ENCODE measurements around the gene RFC1.
"Not testable (repeated sequence)": the region's sequence is repeated elsewhere in the genome, so short reads cannot be mapped to it uniquely, and the experiment has no call there.

The RFC1 gene

GRCh38 chr4:39390603-39391002 is 24.4 kb upstream of the RFC1 start:
- Histone ChIP-seq H3K27ac (ENCODE audit: low read depth, low read length) (no peak overlapping the region), H3K9me3 (ENCODE audit: control insufficient read depth in 5 of 5, low read length in 5 of 5) (no peaks in the 10 kb centered on the region), H3K27me3 (ENCODE audit: control insufficient read depth in 5 of 5, insufficient read depth in 4 of 5, low read length in 5 of 5) (no peaks in the 10 kb centered on the region), H3K36me3 (ENCODE audit: control insufficient read depth in 5 of 5, insufficient read depth in 5 of 5, low read length in 5 of 5) (no peaks in the 10 kb centered on the region), H3K9ac (ENCODE audit: low read length in 5 of 5) (no peak overlapping the region), H3K4me1 (ENCODE audit: control insufficient read depth in 5 of 5, insufficient read depth in 5 of 5, low read length in 5 of 5) (peaks cover 0 to 3% (median 0%) of the 10 kb centered on the region in 5 donors), H3K4me3 (ENCODE audit: low read depth in 1 of 5, low read length in 5 of 5) (peak overlapping the region in 2 of 5 donors; percentile 20 to 35)

- H3K9ac ChIP-seq (ENCODE audit: low read length in 5 of 5), result no peak overlapping the region
- no peaks in the 10 kb centered on the region for H3K27me3 ChIP-seq (ENCODE audit: control insufficient read depth in 5 of 5, insufficient read depth in 4 of 5, low read length in 5 of 5)
- no peak overlapping the region for H3K4me3 ChIP-seq (ENCODE audit: low read depth in 1 of 5, low read length in 5 of 5)
- no peaks in the 10 kb centered on the region for H3K4me1 ChIP-seq (ENCODE audit: control insufficient read depth in 5 of 5, insufficient read depth in 5 of 5, low read length in 5 of 5)
- H3K9me3 ChIP-seq (ENCODE audit: control insufficient read depth in 5 of 5, low read length in 5 of 5), result no peaks in the 10 kb centered on the region
- H3K36me3 ChIP-seq (ENCODE audit: control insufficient read depth in 5 of 5, insufficient read depth in 5 of 5, low read length in 5 of 5), result no peaks in the 10 kb centered on the region
- no peak overlapping the region for H3K27ac ChIP-seq (ENCODE audit: low read depth, low read length)
Observed at GRCh38 chr4:39384563-39384962, 18.4 kb upstream of the RFC1 start.

GRCh38 chr4:39383690-39384089 is 17.5 kb upstream of the RFC1 start:
- Histone ChIP-seq H3K9ac (ENCODE audit: low read length in 5 of 5) (no peak overlapping the region), H3K27ac (ENCODE audit: low read depth, low read length) (no peak overlapping the region), H3K36me3 (ENCODE audit: control insufficient read depth in 5 of 5, insufficient read depth in 5 of 5, low read length in 5 of 5) (no peaks in the 10 kb centered on the region), H3K4me1 (ENCODE audit: control insufficient read depth in 5 of 5, insufficient read depth in 5 of 5, low read length in 5 of 5) (no peaks in the 10 kb centered on the region), H3K4me3 (ENCODE audit: low read depth in 1 of 5, low read length in 5 of 5) (no peak overlapping the region), H3K27me3 (ENCODE audit: control insufficient read depth in 5 of 5, insufficient read depth in 4 of 5, low read length in 5 of 5) (no peaks in the 10 kb centered on the region), H3K9me3 (ENCODE audit: control insufficient read depth in 5 of 5, low read length in 5 of 5) (no peaks in the 10 kb centered on the region)

GRCh38 chr4:39375478-39375877 is 9.3 kb upstream of the RFC1 start:
- no peaks in the 10 kb centered on the region for H3K36me3 ChIP-seq (ENCODE audit: control insufficient read depth in 5 of 5, insufficient read depth in 5 of 5, low read length in 5 of 5)
- no peaks in the 10 kb centered on the region for H3K27me3 ChIP-seq (ENCODE audit: control insufficient read depth in 5 of 5, insufficient read depth in 4 of 5, low read length in 5 of 5)
- H3K27ac ChIP-seq (ENCODE audit: low read depth, low read length), result no peak overlapping the region
- H3K9ac ChIP-seq (ENCODE audit: low read length in 5 of 5), result no peak overlapping the region
- no peaks in the 10 kb centered on the region for H3K9me3 ChIP-seq (ENCODE audit: control insufficient read depth in 5 of 5, low read length in 5 of 5)
- H3K4me3 ChIP-seq (ENCODE audit: low read depth in 1 of 5, low read length in 5 of 5), result no peak overlapping the region
- peaks cover 0 to 8% (median 0%) of the 10 kb centered on the region in 5 donors for H3K4me1 ChIP-seq (ENCODE audit: control insufficient read depth in 5 of 5, insufficient read depth in 5 of 5, low read length in 5 of 5)

- H3K4me1 ChIP-seq (ENCODE audit: control insufficient read depth in 5 of 5, insufficient read depth in 5 of 5, low read length in 5 of 5); H3K4me3 ChIP-seq (ENCODE audit: low read depth in 1 of 5, low read length in 5 of 5); H3K9me3 ChIP-seq (ENCODE audit: control insufficient read depth in 5 of 5, low read length in 5 of 5); H3K36me3 ChIP-seq (ENCODE audit: control insufficient read depth in 5 of 5, insufficient read depth in 5 of 5, low read length in 5 of 5); H3K9ac ChIP-seq (ENCODE audit: low read length in 5 of 5); H3K27me3 ChIP-seq (ENCODE audit: control insufficient read depth in 5 of 5, insufficient read depth in 4 of 5, low read length in 5 of 5); H3K27ac ChIP-seq (ENCODE audit: low read depth, low read length): not testable (repeated sequence)
Observed at GRCh38 chr4:39371209-39371608, 5.0 kb upstream of the RFC1 start.

- no peaks in the 10 kb centered on the region for H3K36me3 ChIP-seq (ENCODE audit: control insufficient read depth in 5 of 5, insufficient read depth in 5 of 5, low read length in 5 of 5)
- no peak overlapping the region for H3K4me3 ChIP-seq (ENCODE audit: low read depth in 1 of 5, low read length in 5 of 5)
- H3K27ac ChIP-seq (ENCODE audit: low read depth, low read length), result no peak overlapping the region
- no peaks in the 10 kb centered on the region for H3K9me3 ChIP-seq (ENCODE audit: control insufficient read depth in 5 of 5, low read length in 5 of 5)
- H3K4me1 ChIP-seq (ENCODE audit: control insufficient read depth in 5 of 5, insufficient read depth in 5 of 5, low read length in 5 of 5), result peaks cover 2 to 22% (median 16%) of the 10 kb centered on the region in 5 donors
- no peak overlapping the region for H3K9ac ChIP-seq (ENCODE audit: low read length in 5 of 5)
- H3K27me3 ChIP-seq (ENCODE audit: control insufficient read depth in 5 of 5, insufficient read depth in 4 of 5, low read length in 5 of 5), result no peaks in the 10 kb centered on the region
Observed at GRCh38 chr4:39369301-39369700, 3.1 kb upstream of the RFC1 start.

GRCh38 chr4:39367166-39367565 is 1.0 kb upstream of the RFC1 start:
- H3K36me3 ChIP-seq (ENCODE audit: control insufficient read depth in 5 of 5, insufficient read depth in 5 of 5, low read length in 5 of 5), result no peaks in the 10 kb centered on the region
- no peak overlapping the region for H3K27ac ChIP-seq (ENCODE audit: low read depth, low read length)
- no peaks in the 10 kb centered on the region for H3K27me3 ChIP-seq (ENCODE audit: control insufficient read depth in 5 of 5, insufficient read depth in 4 of 5, low read length in 5 of 5)
- peak overlapping the region in 2 of 5 donors; percentile 91 to 97 for H3K4me3 ChIP-seq (ENCODE audit: low read depth in 1 of 5, low read length in 5 of 5)
- no peaks in the 10 kb centered on the region for H3K9me3 ChIP-seq (ENCODE audit: control insufficient read depth in 5 of 5, low read length in 5 of 5)
- peaks cover 2 to 27% (median 23%) of the 10 kb centered on the region in 5 donors for H3K4me1 ChIP-seq (ENCODE audit: control insufficient read depth in 5 of 5, insufficient read depth in 5 of 5, low read length in 5 of 5)
- H3K9ac ChIP-seq (ENCODE audit: low read length in 5 of 5), result no peak overlapping the region

GRCh38 chr4:39365360-39365759 is 802 bp downstream of the RFC1 start:
- Histone ChIP-seq H3K4me1 (ENCODE audit: control insufficient read depth in 5 of 5, insufficient read depth in 5 of 5, low read length in 5 of 5) (peaks cover 2 to 27% (median 23%) of the 10 kb centered on the region in 5 donors), H3K27ac (ENCODE audit: low read depth, low read length) (peak overlapping the region; percentile 69), H3K27me3 (ENCODE audit: control insufficient read depth in 5 of 5, insufficient read depth in 4 of 5, low read length in 5 of 5) (no peaks in the 10 kb centered on the region), H3K9me3 (ENCODE audit: control insufficient read depth in 5 of 5, low read length in 5 of 5) (no peaks in the 10 kb centered on the region), H3K9ac (ENCODE audit: low read length in 5 of 5) (peak overlapping the region; percentile 85 to 95 (median 89)), H3K36me3 (ENCODE audit: control insufficient read depth in 5 of 5, insufficient read depth in 5 of 5, low read length in 5 of 5) (no peaks in the 10 kb centered on the region), H3K4me3 (ENCODE audit: low read depth in 1 of 5, low read length in 5 of 5) (peak overlapping the region; percentile 91 to 97 (median 94))

- Histone ChIP-seq H3K36me3 (ENCODE audit: control insufficient read depth in 5 of 5, insufficient read depth in 5 of 5, low read length in 5 of 5) (no peaks in the 10 kb centered on the region), H3K4me1 (ENCODE audit: control insufficient read depth in 5 of 5, insufficient read depth in 5 of 5, low read length in 5 of 5) (peaks cover 2 to 27% (median 23%) of the 10 kb centered on the region in 5 donors), H3K4me3 (ENCODE audit: low read depth in 1 of 5, low read length in 5 of 5) (no peak overlapping the region), H3K27me3 (ENCODE audit: control insufficient read depth in 5 of 5, insufficient read depth in 4 of 5, low read length in 5 of 5) (no peaks in the 10 kb centered on the region), H3K9me3 (ENCODE audit: control insufficient read depth in 5 of 5, low read length in 5 of 5) (no peaks in the 10 kb centered on the region), H3K27ac (ENCODE audit: low read depth, low read length) (no peak overlapping the region), H3K9ac (ENCODE audit: low read length in 5 of 5) (no peak overlapping the region)
Observed at GRCh38 chr4:39363773-39364393, 2.3 kb downstream of the RFC1 start.

- H3K9ac ChIP-seq (ENCODE audit: low read length in 5 of 5), result no peak overlapping the region
- H3K36me3 ChIP-seq (ENCODE audit: control insufficient read depth in 5 of 5, insufficient read depth in 5 of 5, low read length in 5 of 5), result no peaks in the 10 kb centered on the region
- peaks cover 2 to 27% (median 23%) of the 10 kb centered on the region in 5 donors for H3K4me1 ChIP-seq (ENCODE audit: control insufficient read depth in 5 of 5, insufficient read depth in 5 of 5, low read length in 5 of 5)
- no peak overlapping the region for H3K27ac ChIP-seq (ENCODE audit: low read depth, low read length)
- no peak overlapping the region for H3K4me3 ChIP-seq (ENCODE audit: low read depth in 1 of 5, low read length in 5 of 5)
- no peaks in the 10 kb centered on the region for H3K27me3 ChIP-seq (ENCODE audit: control insufficient read depth in 5 of 5, insufficient read depth in 4 of 5, low read length in 5 of 5)
- no peaks in the 10 kb centered on the region for H3K9me3 ChIP-seq (ENCODE audit: control insufficient read depth in 5 of 5, low read length in 5 of 5)
Observed at GRCh38 chr4:39362827-39363226, 3.3 kb downstream of the RFC1 start.
